Erythroblast (primary cell): ENCODE results near the gene LRMDA.

ENCODE experiments used
- GATA1 ChIP-seq: IDR thresholded peaks from 2 replicates; pipeline ENCODE4 v1.6.1; 2011; ENCODE audit warnings: low read depth, mild to moderate bottlenecking, control low read depth, low read length, moderate library complexity
- POLR2A ChIP-seq: IDR thresholded peaks from 2 replicates; pipeline ENCODE4 v1.6.1; 2011; ENCODE audit warnings: mild to moderate bottlenecking, low read length

- TF ChIP-seq POLR2A = no peak
- TF ChIP-seq GATA1 = no peak
These were observed 898.6 kb downstream of the LRMDA start for GRCh38 chr10:76329891-76330575.
